ES-I3 (cell line): ENCODE measurements around the gene ZNF770.

Experiments used
- H3K36me3 ChIP-seq: 2 replicates; pipeline ENCODE4 v1.6.1; 2013; ENCODE audit warnings: mild to moderate bottlenecking, low read length, control low read depth, moderate library complexity; ENCODE audit not compliant: insufficient read depth
- H3K4me1 ChIP-seq: 2 replicates; pipeline ENCODE4 v1.6.1; 2013; ENCODE audit warnings: mild to moderate bottlenecking, control low read depth, low read length; ENCODE audit not compliant: insufficient read depth
- H3K9ac ChIP-seq: 2 replicates; pipeline ENCODE4 v1.6.1; 2013; ENCODE audit warnings: low read depth, mild to moderate bottlenecking, low read length, moderate library complexity
- H3K9me3 ChIP-seq: 2 replicates; pipeline ENCODE4 v1.6.1; 2013; ENCODE audit warnings: mild to moderate bottlenecking, low read length, moderate library complexity; ENCODE audit not compliant: control insufficient read depth, insufficient read depth

Gene ZNF770

GRCh38 chr15:34988027-34988902 is at the start of gene ZNF770:
Gene ZNF770 (minus strand): TSS chr15:34988287. CDS start chr15:34983434, 4,853 bp downstream.
- H3K9me3 ChIP-seq, result no peaks in the 10 kb centered on the region

GRCh38 chr15:35028235-35028984 is 40.3 kb upstream of the ZNF770 start:
- no peak overlapping the region for H3K9ac ChIP-seq
- no peaks in the 10 kb centered on the region for H3K36me3 ChIP-seq
- H3K9me3 ChIP-seq, result no peaks in the 10 kb centered on the region
- peaks cover 11% of the 10 kb centered on the region for H3K4me1 ChIP-seq

More at GRCh38 chr15:34988027-34988902, at the start of gene ZNF770:
- Histone ChIP-seq H3K36me3 (peaks cover 3% of the 10 kb centered on the region; the same call in 1 of the 2 replicates), H3K4me1 (peaks cover 3% of the 10 kb centered on the region), H3K9ac (peak within 1 kb of the TSS; percentile 90)

GRCh38 chr15:35023804-35024203 is 35.7 kb upstream of the ZNF770 start:
- Histone ChIP-seq H3K36me3 (no peaks in the 10 kb centered on the region), H3K9ac (no peak overlapping the region), H3K9me3 (no peaks in the 10 kb centered on the region), H3K4me1 (peaks cover 13% of the 10 kb centered on the region)

GRCh38 chr15:35020974-35021373 is 32.9 kb upstream of the ZNF770 start:
- Histone ChIP-seq H3K4me1 (peaks cover 15% of the 10 kb centered on the region), H3K36me3 (no peaks in the 10 kb centered on the region), H3K9ac (no peak overlapping the region), H3K9me3 (no peaks in the 10 kb centered on the region)

GRCh38 chr15:35019404-35020327 is 31.6 kb upstream of the ZNF770 start:
- H3K4me1 ChIP-seq, result peaks cover 14% of the 10 kb centered on the region
- H3K9me3 ChIP-seq, result no peaks in the 10 kb centered on the region
- H3K36me3 ChIP-seq, result no peaks in the 10 kb centered on the region
- no peak overlapping the region; the same call in 1 of the 2 replicates for H3K9ac ChIP-seq

- Histone ChIP-seq H3K9me3 (no peaks in the 10 kb centered on the region), H3K4me1 (peaks cover 4% of the 10 kb centered on the region), H3K36me3 (no peaks in the 10 kb centered on the region), H3K9ac (no peak overlapping the region)
Observed at GRCh38 chr15:35014241-35014640, 26.2 kb upstream of the ZNF770 start.

GRCh38 chr15:35013370-35013769 is 25.3 kb upstream of the ZNF770 start:
- Histone ChIP-seq H3K4me1 (no peaks in the 10 kb centered on the region), H3K36me3 (no peaks in the 10 kb centered on the region), H3K9me3 (no peaks in the 10 kb centered on the region), H3K9ac (no peak overlapping the region)

GRCh38 chr15:35007397-35007796 is 19.3 kb upstream of the ZNF770 start:
- no peaks in the 10 kb centered on the region for H3K4me1 ChIP-seq
- no peaks in the 10 kb centered on the region for H3K9me3 ChIP-seq
- H3K9ac ChIP-seq, result no peak overlapping the region
- no peaks in the 10 kb centered on the region for H3K36me3 ChIP-seq

- H3K36me3 ChIP-seq, result no peaks in the 10 kb centered on the region
- no peaks in the 10 kb centered on the region; the same call in 1 of the 2 replicates for H3K4me1 ChIP-seq
- no peak overlapping the region for H3K9ac ChIP-seq
- no peaks in the 10 kb centered on the region for H3K9me3 ChIP-seq
Observed at GRCh38 chr15:35005933-35006332, 17.8 kb upstream of the ZNF770 start.

GRCh38 chr15:35003928-35004327 is 15.8 kb upstream of the ZNF770 start:
- Histone ChIP-seq H3K9ac (no peak overlapping the region), H3K4me1 (peaks cover 3% of the 10 kb centered on the region)

GRCh38 chr15:35000511-35000910 is 12.4 kb upstream of the ZNF770 start:
- Histone ChIP-seq H3K9me3 (no peaks in the 10 kb centered on the region), H3K36me3 (no peaks in the 10 kb centered on the region), H3K9ac (no peak overlapping the region), H3K4me1 (peaks cover 8% of the 10 kb centered on the region)

More at GRCh38 chr15:35003928-35004327, 15.8 kb upstream of the ZNF770 start:
- Histone ChIP-seq H3K9me3 (no peaks in the 10 kb centered on the region), H3K36me3 (no peaks in the 10 kb centered on the region)

- H3K4me1 ChIP-seq, result peaks cover 15% of the 10 kb centered on the region
- H3K36me3 ChIP-seq, result no peaks in the 10 kb centered on the region
- H3K9me3 ChIP-seq, result no peaks in the 10 kb centered on the region
Observed at GRCh38 chr15:34999906-35000305, 11.8 kb upstream of the ZNF770 start.

GRCh38 chr15:34994925-34995324 is 6.8 kb upstream of the ZNF770 start:
- no peaks in the 10 kb centered on the region for H3K9me3 ChIP-seq
- H3K9ac ChIP-seq, result no peak overlapping the region
- no peaks in the 10 kb centered on the region for H3K36me3 ChIP-seq
- peaks cover 26% of the 10 kb centered on the region for H3K4me1 ChIP-seq

More at GRCh38 chr15:34999906-35000305, 11.8 kb upstream of the ZNF770 start:
- H3K9ac ChIP-seq, result no peak overlapping the region

- Histone ChIP-seq H3K9ac (no peak overlapping the region), H3K4me1 (peaks cover 26% of the 10 kb centered on the region), H3K36me3 (no peaks in the 10 kb centered on the region), H3K9me3 (no peaks in the 10 kb centered on the region)
Observed at GRCh38 chr15:34993877-34994276, 5.8 kb upstream of the ZNF770 start.
